ENCODE results near the gene ADARB2. TPM values are rescaled to one million over a fixed set of nuclear protein-coding genes. Genes with fewer than 3 reads are reported as not detected.

ADARB2 gene
- total RNA-seq, 2 donors from 2014 or later = 8.0 to 12.2 TPM

- ATAC-seq = no peak
- H3K9me3 ChIP-seq = no peaks in the 10 kb centered on the region
- no peaks in the 10 kb centered on the region for H3K4me1 ChIP-seq
- no peaks in the 10 kb centered on the region for H3K27me3 ChIP-seq
- H3K27ac ChIP-seq = no peak overlapping the region
- H3K4me3 ChIP-seq = no peak overlapping the region
- TF ChIP-seq POLR2A (IDR thresholded peaks at IDR 0.05) (no peak), CTCF (IDR thresholded peaks at IDR 0.05) (no peak)
- peaks cover 11 to 36% of the 10 kb centered on the region in 2 donors for H3K36me3 ChIP-seq (replicated peaks in 1 of 2; ENCODE audit: insufficient read depth in 1 of 2, low read depth in 2 of 2)
- intact Hi-C loops (cut with DNase I) = no loop called here
- no peak for DNase-seq
- WGBS, 2 donors = 86 to 94% methylated on average over 11 to 15 of the region's 15 CpGs
These were observed 609.7 kb downstream of the ADARB2 start for GRCh38 chr10:1127629-1128028.
